Heart left ventricle (tissue), 16 donors: ENCODE data around the gene AKT1. TPM values are rescaled to one million over a fixed set of nuclear protein-coding genes. Genes with fewer than 3 reads are reported as not detected.

Experiments
- ATAC-seq, 4 donors: fragments of 200-7000 bp; cut with Tn5 transposase; one replicate each; pipeline ENCODE4 v1.9.1; 2020 to 2022; ENCODE audit warnings: moderate library complexity in 4 of 4, mild to moderate bottlenecking in 3 of 4, moderate number of reproducible peaks in 1 of 4
- DNase-seq, 5 donors: peaks; one replicate each; pipeline ENCODE4 v3.0.0-alpha.2; 2020
- H3K27ac ChIP-seq, 12 donors: fragments of 200-600 bp; sonication (generic) in 4 of 12; one replicate each; pipeline versions ENCODE4 v1.5.0 to v1.8.0; 2016 to 2022; ENCODE audit warnings: mild to moderate bottlenecking in 2 of 12
- H3K27me3 ChIP-seq, 9 donors: fragments of 200-600 bp; sonication (generic) in 2 of 9; one replicate each; pipeline versions ENCODE4 v1.5.1 to v1.8.0; 2016 to 2022; ENCODE audit warnings: mild to moderate bottlenecking in 3 of 9
- H3K36me3 ChIP-seq, 9 donors: fragments of 200-600 bp; sonication (generic) in 2 of 9; one replicate each; pipeline versions ENCODE4 v1.5.0 to v1.8.0; 2018 to 2022; ENCODE audit warnings: mild to moderate bottlenecking in 2 of 9
- H3K4me1 ChIP-seq, 12 donors: fragments of 200-600 bp; sonication (generic) in 4 of 12; one replicate each; pipeline versions ENCODE4 v1.5.0 to v1.8.0; 2016 to 2022; ENCODE audit warnings: mild to moderate bottlenecking in 3 of 12
- H3K4me3 ChIP-seq, 12 donors: fragments of 200-600 bp; sonication (generic) in 4 of 12; one replicate each; pipeline versions ENCODE4 v1.5.0 to v1.8.0; 2017 to 2022; ENCODE audit warnings: mild to moderate bottlenecking in 9 of 12, moderate library complexity in 4 of 12
- H3K9me3 ChIP-seq, 12 donors: fragments of 200-600 bp; sonication (generic) in 4 of 12; one replicate each; pipeline versions ENCODE4 v1.5.0 to v1.8.0; 2016 to 2022; ENCODE audit warnings: mild to moderate bottlenecking in 1 of 12
- CTCF ChIP-seq, 12 donors: fragments of 200-600 bp; sonication (generic) in 4 of 12; IDR thresholded peaks; one replicate each; pipeline versions ENCODE4 v1.5.0 to v1.8.0; 2018 to 2022; ENCODE audit warnings: antibody characterized with exemption in 12 of 12, mild to moderate bottlenecking in 5 of 12
- POLR2A ChIP-seq, 2 donors: fragments of 450-650 bp; IDR thresholded peaks; one replicate each; pipeline ENCODE4 v1.6.1; 2017; ENCODE audit warnings: antibody characterized with exemption in 2 of 2, mild to moderate bottlenecking in 2 of 2, moderate library complexity in 2 of 2
- WGBS, 4 donors: extraction: QIAGEN DNeasy Blood & Tissue Kit in 2 of 4; methylation state at CpG; one replicate each; pipeline versions ENCODE4 v1.1.5 to v1.1.7; 2013 to 2018; 5-methylcytosine and 5-hydroxymethylcytosine counted together
- intact Hi-C, 10 donors: fragments of 100-400 bp; cut with DNase I; formaldehyde crosslinking; loops; one replicate each; pipeline versions ENCODE4 v1.11.1 to v1.14.2; 2022
- polyA plus RNA-seq, 2 donors: library from polyadenylated mRNA; stranded (reverse); fragments of 200-250 nt; gene quantifications; one replicate each; pipeline ENCODE4 v1.2.3, GENCODE V29; 2013
- total RNA-seq, 9 donors: library from RNA; depleted of rRNA in 2 of 9; stranded (reverse); fragments of >200 nt in 2 of 9; fragmentation: NEBNext Ultra II Directional in 3 of 9; extraction: Animal tissue kit (Norgen Biotek cat#: 25700) in 3 of 9; gene quantifications; one replicate each; pipeline versions ENCODE4 v1.1.0 to v1.2.4, GENCODE V29; 2016 to 2023
- donor health status: ischemic (EF 13 %, LVEDD 7.1; RV severe dilation, severe dysfunction).
- donor health status: healthy with polysubstance abuse.
- donor health status: DM: no; HTN: yes; CAD: no.
- donor health status: DM: no; HTN: no; CAD: no.
- donor health status: ischemic (EF 25% LVEDD 6.9; RV normal size, moderate dysfunction).
- donor health status: ischemic (EF 25% LVEDD 5.7; RV mildly dilated, moderate dysfunction).
- donor health status: healthy.
- donor health status: DM: yes; HTN: yes; CAD: no.
- donor health status: ischemic (EF 35%, LVEDD 5.7; RV mildly dilated, moderate dysfunction).
- donor health status: nonischemic (EF 11% LVEDD 7.7; RV severe dilation, severe dysfunction).
- donor health status: DM: yes; HTN: yes; CAD: no.
- donor health status: PGD.
- donor health status: ischemic (EF 29% LVEDD 5.4; RV normal size, mild dysfunction).
- donor health status: nonischemic (EF 23%, LVEDD 6.1; RV moderate dilation, normal function).

The AKT1 gene
- total and polyA plus RNA-seq, 11 donors: 108 to 173 (median 135) TPM

DNA sequence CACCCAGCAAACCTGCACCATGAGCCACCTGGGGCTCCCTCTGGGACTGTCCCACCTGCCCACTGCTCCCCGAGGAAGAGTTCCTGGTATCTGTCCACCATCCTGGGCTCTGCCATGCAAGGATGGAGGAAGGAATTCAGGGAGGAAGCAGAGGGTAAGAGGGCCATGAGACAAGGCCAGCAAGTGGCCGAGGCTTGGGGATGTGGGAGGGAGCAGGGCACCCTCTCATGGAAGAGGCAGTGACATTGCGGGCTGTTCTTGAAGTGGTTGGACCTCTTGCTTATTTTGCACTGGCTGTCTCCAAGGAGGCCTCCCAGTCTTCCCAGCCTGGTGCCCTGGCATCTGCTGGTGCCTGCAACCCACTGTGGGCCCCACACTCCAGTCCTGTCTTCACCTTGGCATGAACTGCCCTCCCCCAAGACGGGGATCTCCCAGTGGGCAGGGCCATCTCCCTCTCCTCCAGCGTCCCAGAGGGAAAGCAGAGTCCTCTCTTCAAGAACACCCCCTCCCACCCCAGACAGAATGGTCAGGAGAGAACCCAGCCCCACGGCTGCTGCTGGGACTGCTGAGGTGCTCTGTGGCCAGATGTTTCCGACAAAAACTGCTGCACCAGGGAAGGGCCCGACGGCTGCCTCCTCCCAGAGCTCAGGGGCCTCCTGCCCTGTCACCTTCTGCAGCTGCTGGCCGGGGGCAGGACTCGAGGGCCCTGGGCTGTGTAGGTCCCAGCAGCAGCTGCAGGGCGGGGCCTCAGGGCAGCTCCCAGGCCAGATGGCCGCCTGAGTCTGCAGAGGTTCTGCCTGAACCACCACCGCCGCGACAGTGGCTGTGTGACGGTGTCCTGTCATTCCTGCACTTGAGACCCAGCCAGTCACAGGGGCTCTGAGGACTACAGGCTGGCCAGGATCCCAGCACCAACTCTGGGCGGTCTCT lies 1.8 kb upstream of the AKT1 start:
- H3K27ac ChIP-seq: peak overlapping the region in 11 of 12 donors; percentile 42 to 98 (median 64)
- intact Hi-C loops: no loop called here
- WGBS, 4 donors: 34 to 60% (median 38%) methylated on average over 4 to 18 of the region's 18 CpGs
- no peak for TF ChIP-seq POLR2A (IDR thresholded peaks at IDR 0.05)
- no peak for TF ChIP-seq CTCF (IDR thresholded peaks at IDR 0.05)
- peak overlapping the region in 1 of 12 donors; percentile 9 for H3K4me3 ChIP-seq
- peak in 3 of 5 donors; percentile 57 to 79 (median 72) for DNase-seq
- H3K9me3 ChIP-seq: no peaks in the 10 kb centered on the region
- peak in 3 of 4 donors; percentile 4 to 18 (median 11) for ATAC-seq
- peaks cover 0 to 2% (median 0%) of the 10 kb centered on the region in 9 donors for H3K36me3 ChIP-seq
- peaks cover 13 to 77% (median 61%) of the 10 kb centered on the region in 12 donors for H3K4me1 ChIP-seq
- no peaks in the 10 kb centered on the region for H3K27me3 ChIP-seq

DNA sequence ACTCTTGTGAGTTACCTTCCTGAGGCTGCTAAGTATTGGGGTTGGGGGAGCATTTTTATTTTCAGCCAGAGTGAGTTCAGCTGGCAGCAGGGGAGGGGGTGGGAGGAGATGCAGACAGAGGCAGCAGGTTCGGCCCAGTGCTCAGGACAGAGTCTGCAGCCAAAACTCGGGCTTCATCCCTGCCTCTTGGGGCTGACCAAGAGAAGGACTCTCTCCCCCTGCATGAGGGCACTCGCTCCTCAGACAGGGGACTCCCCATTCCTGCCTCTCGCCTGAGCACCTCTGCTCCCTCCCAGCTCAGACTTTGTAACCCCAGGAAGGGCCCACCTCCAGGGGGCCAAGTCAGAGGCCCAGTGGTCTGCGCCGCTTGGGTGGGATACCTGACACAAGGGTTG lies 1.1 kb upstream of the AKT1 start:
- H3K27me3 ChIP-seq: no peaks in the 10 kb centered on the region
- H3K36me3 ChIP-seq: peaks cover 0 to 9% (median 3%) of the 10 kb centered on the region in 9 donors
- WGBS, 4 donors: 78 to 83% (median 82%) methylated on average over 4 to 6 of the region's 6 CpGs
- no peak overlapping the region for H3K4me3 ChIP-seq
- no peak for DNase-seq
- no peak for ATAC-seq
- H3K4me1 ChIP-seq: peaks cover 13 to 78% (median 62%) of the 10 kb centered on the region in 12 donors
- no peaks in the 10 kb centered on the region for H3K9me3 ChIP-seq
- intact Hi-C loops: no loop called here
- peak overlapping the region in 11 of 12 donors; percentile 42 to 98 (median 89) for H3K27ac ChIP-seq
- no peak for TF ChIP-seq CTCF (IDR thresholded peaks at IDR 0.05)
- TF ChIP-seq POLR2A (IDR thresholded peaks at IDR 0.05): no peak

- peak; percentile 59 to 83 (median 74) for DNase-seq
- no peaks in the 10 kb centered on the region for H3K9me3 ChIP-seq
- peak overlapping the region in 11 of 12 donors; percentile 30 to 98 (median 60) for H3K4me3 ChIP-seq
- H3K36me3 ChIP-seq: peaks cover 0 to 16% (median 10%) of the 10 kb centered on the region in 9 donors
- TF ChIP-seq POLR2A (IDR thresholded peaks at IDR 0.05) (peak; percentile 20 to 86), CTCF (IDR thresholded peaks at IDR 0.05) (no peak)
- H3K27me3 ChIP-seq: no peaks in the 10 kb centered on the region
- ATAC-seq: peak in 3 of 4 donors; percentile 21 to 48 (median 44)
- peaks cover 6 to 77% (median 59%) of the 10 kb centered on the region in 12 donors for H3K4me1 ChIP-seq
- intact Hi-C loops: no loop called here
- H3K27ac ChIP-seq: peak overlapping the region; percentile 61 to 98 (median 88)
- 12 to 42% (median 20%) methylated on average over 18 to 55 of the region's 55 CpGs for WGBS, 4 donors
Observed at GRCh38 chr14:104795781-104796686, 486 bp upstream of the AKT1 start.
